Stimulated activated naive CD8-positive, alpha-beta T cell treated with anti-CD3 and anti-CD28 coated beads, Interleukin-15, Interleukin-2, amounts not matched to agents 100 ng/mL and 50 ng/mL, for 24 hours (primary cell): ENCODE measurements around the gene AKR1B1.

Experiments used
- H3K27ac Mint-ChIP-seq: one replicate; pipeline ENCODE4 v1.8.0; 2021; ENCODE audit warnings: mild to moderate bottlenecking, mixed read lengths
- H3K27me3 Mint-ChIP-seq: one replicate; pipeline ENCODE4 v1.8.0; 2021; ENCODE audit warnings: mixed read lengths
- H3K36me3 Mint-ChIP-seq: one replicate; pipeline ENCODE4 v1.8.0; 2021; ENCODE audit warnings: low read depth, mixed read lengths
- H3K4me1 Mint-ChIP-seq: one replicate; pipeline ENCODE4 v1.8.0; 2021; ENCODE audit warnings: low read depth, mixed read lengths
- H3K4me3 Mint-ChIP-seq: one replicate; pipeline ENCODE4 v1.8.0; 2021; ENCODE audit warnings: mild to moderate bottlenecking, mixed read lengths
- H3K9me3 Mint-ChIP-seq: one replicate; pipeline ENCODE4 v1.8.0; 2021; ENCODE audit warnings: mixed read lengths

Gene AKR1B1

GRCh38 chr7:134394056-134394455 lies 64.8 kb downstream of the AKR1B1 start:
- no peaks in the 10 kb centered on the region for H3K4me1 Mint-ChIP-seq
- H3K36me3 Mint-ChIP-seq = no peaks in the 10 kb centered on the region
- no peaks in the 10 kb centered on the region for H3K9me3 Mint-ChIP-seq
- H3K27me3 Mint-ChIP-seq = peaks cover 15% of the 10 kb centered on the region
- no peak overlapping the region for H3K27ac Mint-ChIP-seq
- no peak overlapping the region for H3K4me3 Mint-ChIP-seq
